GM12873 (cell line): ENCODE results near the gene BCL6B.

ENCODE experiments used
- TF ChIP-seq, protein P1 (sequence below): IDR thresholded peaks from 2 replicates; pipeline ENCODE4 v1.5.1; 2012; ENCODE audit warnings: low read depth, mild to moderate bottlenecking, moderate library complexity, low read length, control low read depth; ENCODE audit not compliant: insufficient read depth; ENCODE audit errors: missing control alignments

The BCL6B gene

DNA sequence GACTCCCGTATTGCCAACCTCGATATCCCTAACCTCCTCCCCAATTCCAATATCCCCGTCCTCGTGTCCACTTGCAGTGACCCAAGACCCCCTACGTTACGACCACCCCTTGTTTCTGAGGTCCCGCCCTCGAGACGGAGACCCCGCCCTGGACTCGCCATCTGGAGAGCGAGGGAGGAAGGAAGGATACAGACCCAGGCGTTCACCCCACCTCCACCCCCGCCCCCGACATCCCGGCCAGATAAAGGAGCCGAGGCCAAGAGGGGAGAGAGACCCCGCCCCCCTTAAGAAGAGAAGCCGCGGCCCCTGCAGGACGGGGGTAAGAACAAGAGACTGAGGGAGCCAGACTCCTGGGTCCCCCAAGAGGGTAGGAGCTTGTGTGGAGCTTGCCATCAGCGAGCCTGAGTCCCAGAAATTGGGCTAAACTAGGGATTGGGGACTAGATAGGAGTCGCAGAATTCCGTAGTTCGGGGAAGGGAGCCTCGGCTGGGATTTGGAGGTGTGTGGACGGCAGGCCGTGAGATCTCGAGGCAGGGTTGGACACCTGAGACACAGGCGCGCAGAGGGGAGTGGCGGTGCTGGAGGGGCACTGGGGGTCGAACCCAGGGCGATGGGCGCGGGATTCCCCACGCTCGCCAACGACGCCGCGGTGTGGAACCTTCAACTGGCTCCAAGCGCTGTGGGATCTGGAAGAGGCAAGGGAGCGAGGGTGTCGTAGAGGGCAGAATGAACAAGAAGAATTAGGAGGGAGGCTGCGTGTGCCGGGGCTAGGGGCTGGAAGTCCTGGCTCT is at the start of gene BCL6B:
Gene BCL6B (plus strand): TSS at position 270 of the 791 bp plus-strand sequence. CDS start 622 bp downstream, outside the sequence.
- TF ChIP-seq, protein P1, sequence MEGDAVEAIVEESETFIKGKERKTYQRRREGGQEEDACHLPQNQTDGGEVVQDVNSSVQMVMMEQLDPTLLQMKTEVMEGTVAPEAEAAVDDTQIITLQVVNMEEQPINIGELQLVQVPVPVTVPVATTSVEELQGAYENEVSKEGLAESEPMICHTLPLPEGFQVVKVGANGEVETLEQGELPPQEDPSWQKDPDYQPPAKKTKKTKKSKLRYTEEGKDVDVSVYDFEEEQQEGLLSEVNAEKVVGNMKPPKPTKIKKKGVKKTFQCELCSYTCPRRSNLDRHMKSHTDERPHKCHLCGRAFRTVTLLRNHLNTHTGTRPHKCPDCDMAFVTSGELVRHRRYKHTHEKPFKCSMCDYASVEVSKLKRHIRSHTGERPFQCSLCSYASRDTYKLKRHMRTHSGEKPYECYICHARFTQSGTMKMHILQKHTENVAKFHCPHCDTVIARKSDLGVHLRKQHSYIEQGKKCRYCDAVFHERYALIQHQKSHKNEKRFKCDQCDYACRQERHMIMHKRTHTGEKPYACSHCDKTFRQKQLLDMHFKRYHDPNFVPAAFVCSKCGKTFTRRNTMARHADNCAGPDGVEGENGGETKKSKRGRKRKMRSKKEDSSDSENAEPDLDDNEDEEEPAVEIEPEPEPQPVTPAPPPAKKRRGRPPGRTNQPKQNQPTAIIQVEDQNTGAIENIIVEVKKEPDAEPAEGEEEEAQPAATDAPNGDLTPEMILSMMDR: no peak

GRCh38 chr17:6981426-6981825 is 41.4 kb upstream of the BCL6B start:
- TF ChIP-seq, protein P1: no peak

DNA sequence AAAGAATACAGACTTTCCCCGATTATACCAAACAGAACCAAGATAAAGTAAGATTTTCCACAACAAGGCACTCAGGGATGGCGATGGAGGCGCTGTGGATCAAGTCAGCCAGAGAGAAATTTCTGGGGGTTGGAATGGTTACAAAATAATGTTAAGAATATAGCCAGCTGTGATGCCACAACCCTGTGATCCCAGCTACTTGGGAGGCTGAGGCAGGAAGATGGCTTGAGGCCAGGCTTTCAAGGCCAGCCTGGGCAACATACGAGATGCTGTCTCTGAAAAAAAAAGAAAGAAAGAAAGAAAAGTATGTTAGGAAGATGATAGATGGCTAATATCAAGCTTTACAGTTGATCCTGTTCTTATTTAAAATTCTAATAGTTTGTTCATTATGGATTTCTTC is 37.6 kb upstream of the BCL6B start:
- TF ChIP-seq, protein P1: no peak

DNA sequence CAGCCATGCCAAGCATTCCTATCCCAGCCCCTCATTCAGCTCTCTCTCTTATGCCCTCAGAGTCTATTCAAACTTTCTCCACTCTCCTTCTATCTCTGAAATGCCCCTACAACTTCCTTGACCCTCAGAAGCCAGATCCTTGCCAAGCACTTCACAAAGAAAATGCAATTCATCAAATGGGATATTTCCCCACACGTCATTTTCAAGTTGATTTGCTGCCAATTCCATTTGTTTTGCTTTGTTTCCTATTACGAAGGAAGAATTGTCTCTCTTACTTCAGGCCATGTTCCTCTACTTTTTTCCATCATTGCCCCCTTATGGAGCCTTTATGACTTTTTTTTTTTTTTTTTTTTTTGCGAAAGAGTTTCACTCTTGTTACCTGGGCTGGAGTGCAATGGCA is 36.2 kb upstream of the BCL6B start:
- TF ChIP-seq, protein P1: no peak

DNA sequence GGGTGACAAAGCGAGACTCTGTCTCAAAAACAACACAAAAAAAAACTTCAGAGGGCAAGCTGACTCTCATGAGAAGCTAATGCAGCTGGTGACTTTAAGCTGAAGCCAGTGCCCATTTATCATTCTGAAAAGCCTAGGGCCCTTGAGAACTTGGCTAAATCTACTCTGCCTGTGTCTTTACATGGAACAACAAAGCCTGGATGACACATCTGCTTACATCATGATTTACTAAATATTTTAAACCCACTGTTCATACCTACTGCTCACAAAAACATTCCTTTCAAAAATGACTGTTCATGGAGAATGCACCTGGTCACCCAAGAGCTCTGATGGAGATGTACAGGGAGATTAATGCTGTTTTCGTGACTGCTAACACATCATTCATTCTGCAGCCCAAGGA is 33.1 kb upstream of the BCL6B start:
- TF ChIP-seq, protein P1: no peak

DNA sequence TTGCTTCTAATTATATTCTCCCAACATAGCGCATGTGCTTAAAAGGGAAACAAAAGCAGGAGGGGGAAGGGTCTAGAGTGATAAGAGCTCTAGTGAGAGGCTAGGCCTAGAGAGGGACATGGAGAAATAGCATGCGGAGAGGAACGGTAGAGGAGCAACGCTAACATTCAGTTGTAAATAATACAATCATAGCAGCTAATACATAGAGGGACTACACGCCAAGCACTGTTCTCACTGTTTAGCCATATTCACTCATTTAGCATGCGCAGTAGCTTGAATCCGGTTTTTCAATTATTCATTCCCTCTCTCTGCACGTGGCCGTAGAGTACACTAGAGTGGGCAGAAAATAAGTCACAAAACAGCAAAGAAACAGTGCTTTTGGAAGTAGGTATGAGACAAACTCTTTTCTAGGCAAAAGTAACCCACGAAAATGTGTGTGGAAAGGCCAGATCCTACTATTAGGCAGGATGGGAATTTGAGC is 28.7 kb upstream of the BCL6B start:
- TF ChIP-seq, protein P1: no peak

GRCh38 chr17:6994666-6995256 is 28.1 kb upstream of the BCL6B start:
- TF ChIP-seq, protein P1: no peak
